HepG2 (cell line): ENCODE data around the gene RRBP1. TPM values are rescaled to one million over a fixed set of nuclear protein-coding genes. Genes with fewer than 3 reads are reported as not detected.

ENCODE experiments used
- ATAC-seq: fragments of 200-7000 bp; cut with Tn5 transposase; 3 replicates; pipeline ENCODE4 v1.9.1; 2020; ENCODE audit warnings: mild to moderate bottlenecking, moderate library complexity
- BruUV-seq: library from RNA; stranded (reverse); fragments of 400-500 nt; replicated peaks from 2 replicates; lab custom pipeline; 2021; lab: Mats Ljungman, UMichigan
- CTCF ChIA-PET: fragments of 300-600 bp; formaldehyde crosslinking; extraction: SDS; loops from one replicate; lab custom pipeline; 2021; ENCODE audit warnings: low total read pairs, inconsistent platforms, low intra/inter-chr PET ratio; lab: Yijun Ruan, JAX
- POLR2A ChIA-PET: fragments of 350-600 bp; sonication (Branson Sonifier 250); formaldehyde crosslinking; loops from one replicate; lab custom pipeline; 2020; ENCODE audit warnings: antibody characterized with exemption, inconsistent platforms; lab: Yijun Ruan, JAX
- DNase-seq: peaks from one replicate; pipeline ENCODE4 v3.0.0-alpha.2; 2015; ENCODE audit warnings: low spot score
- FAIRE-seq: peaks from 3 replicates; lab custom pipeline; 2011; peaks lifted over from hg19 to GRCh38; lab: Jason Lieb, UNC
- H2AFZ ChIP-seq: one replicate; pipeline ENCODE4 v1.6.1; 2011; ENCODE audit warnings: low read length, inconsistent platforms
- H3K27ac ChIP-seq: fragments of 300-600 bp; 3 replicates; pipeline ENCODE4 v1.8.0; 2011; ENCODE audit warnings: mixed run types, mild to moderate bottlenecking, mixed read lengths, low read length, inconsistent platforms; ENCODE audit not compliant: insufficient read depth; ENCODE audit errors: extremely low read length
- H3K27me3 ChIP-seq, 2 experiments: fragments of 200-600 bp in 1 of 2; 2 replicates in 1 of 2; 3 replicates in 1 of 2; pipeline versions ENCODE4 v1.6.0 to v1.8.0; 2011; ENCODE audit warnings: low read length in 2 of 2, mild to moderate bottlenecking in 2 of 2, moderate library complexity in 2 of 2, inconsistent platforms in 1 of 2; ENCODE audit not compliant: insufficient read depth in 2 of 2, control insufficient read depth in 1 of 2
- H3K36me3 ChIP-seq, 2 experiments: fragments of 200-600 bp in 1 of 2; replicated peaks in 1 of 2; 2 replicates in 1 of 2; 3 replicates in 1 of 2; pipeline versions ENCODE4 v1.5.1 to v1.8.0; 2011; ENCODE audit warnings: low read length in 2 of 2, inconsistent platforms in 1 of 2; ENCODE audit not compliant: insufficient read depth in 2 of 2, control insufficient read depth in 1 of 2
- H3K4me1 ChIP-seq: 2 replicates; pipeline ENCODE4 v1.5.1; 2012; ENCODE audit warnings: low read length, inconsistent platforms; ENCODE audit not compliant: insufficient read depth
- H3K4me2 ChIP-seq: 2 replicates; pipeline ENCODE4 v1.6.0; 2011; ENCODE audit warnings: low read depth, low read length, inconsistent platforms
- H3K4me3 ChIP-seq, 3 experiments: fragments of 200-600 bp in 1 of 3; sonication (generic), shearing (Covaris generic) in 1 of 3; replicated peaks in 1 of 3; 2 replicates each; pipeline ENCODE4 v1.5.1; 2011 to 2016; ENCODE audit warnings: low read length in 3 of 3, inconsistent platforms in 2 of 3, low read depth in 2 of 3, mild to moderate bottlenecking in 2 of 3, control low read depth in 1 of 3, mixed read lengths in 1 of 3; ENCODE audit not compliant: insufficient read depth in 1 of 3
- H3K79me2 ChIP-seq: one replicate; pipeline ENCODE4 v1.6.1; 2011; ENCODE audit warnings: low read length, inconsistent platforms; ENCODE audit not compliant: insufficient read depth
- H3K9ac ChIP-seq: 2 replicates; pipeline ENCODE4 v1.6.0; 2011; ENCODE audit warnings: mild to moderate bottlenecking, low read depth, low read length, inconsistent platforms; ENCODE audit not compliant: insufficient read depth
- H3K9me3 ChIP-seq: 2 replicates; pipeline ENCODE4 v1.5.1; 2012; ENCODE audit warnings: mild to moderate bottlenecking, low read length
- H4K20me1 ChIP-seq: 2 replicates; pipeline ENCODE4 v1.6.0; 2011; ENCODE audit warnings: inconsistent platforms, mild to moderate bottlenecking, low read length, moderate library complexity; ENCODE audit not compliant: insufficient read depth
- AGO2 ChIP-seq: fragments of 200-400 bp; formaldehyde crosslinking; optimal IDR thresholded peaks from 2 replicates; pipeline ENCODE3; 2017; ENCODE audit warnings: mild to moderate bottlenecking, low read depth, low read length, moderate library complexity
- MIXL1 ChIP-seq: IDR thresholded peaks from 2 replicates; pipeline ENCODE4 v1.6.1; 2016
- POLR2A ChIP-seq, 2 experiments: IDR thresholded peaks; 2 replicates each; pipeline ENCODE4 v1.6.1; 2011; ENCODE audit warnings: low read depth in 2 of 2, low read length in 2 of 2, mild to moderate bottlenecking in 1 of 2, moderate library complexity in 1 of 2; ENCODE audit not compliant: insufficient read depth in 1 of 2
- POLR2AphosphoS5 ChIP-seq: IDR thresholded peaks from 2 replicates; pipeline ENCODE4 v1.6.1; 2012; ENCODE audit warnings: low read depth, low read length
- RARA ChIP-seq: IDR thresholded peaks from 2 replicates; pipeline ENCODE4 v1.6.1; 2016; ENCODE audit warnings: missing genetic modification reagents, missing compliant biosample characterization
- RBM22 ChIP-seq: fragments of 200-400 bp; formaldehyde crosslinking; optimal IDR thresholded peaks from 2 replicates; pipeline ENCODE3; 2017; ENCODE audit warnings: mild to moderate bottlenecking, low read length, moderate library complexity
- ZBTB33 ChIP-seq: sonication (generic); formaldehyde crosslinking; IDR thresholded peaks from 2 replicates; pipeline ENCODE4 v1.4.0; 2020; ENCODE audit warnings: missing genetic modification reagents
- ZBTB38 ChIP-seq: sonication (generic); formaldehyde crosslinking; IDR thresholded peaks from 2 replicates; pipeline ENCODE4 v1.5.1; 2020; ENCODE audit warnings: mild to moderate bottlenecking, missing genetic modification reagents
- ZBTB42 ChIP-seq: sonication (generic); formaldehyde crosslinking; IDR thresholded peaks from 2 replicates; pipeline ENCODE4 v1.5.0; 2020; ENCODE audit warnings: mild to moderate bottlenecking, missing genetic modification reagents
- ZFX ChIP-seq: sonication (generic); formaldehyde crosslinking; IDR thresholded peaks from 2 replicates; pipeline ENCODE4 v1.4.0; 2020; ENCODE audit warnings: mild to moderate bottlenecking, low read depth, missing genetic modification reagents, moderate library complexity
- ZNF280D ChIP-seq: sonication (generic); formaldehyde crosslinking; IDR thresholded peaks from 2 replicates; pipeline ENCODE4 v1.5.1; 2020; ENCODE audit warnings: mild to moderate bottlenecking, missing genetic modification reagents
- ZNF687 ChIP-seq: sonication (generic); formaldehyde crosslinking; IDR thresholded peaks from 2 replicates; pipeline ENCODE4 v1.5.1; 2020; ENCODE audit warnings: mild to moderate bottlenecking, missing genetic modification reagents, moderate library complexity
- ZNF766 ChIP-seq: sonication (generic); formaldehyde crosslinking; IDR thresholded peaks from 2 replicates; pipeline ENCODE4 v1.5.0; 2020; ENCODE audit warnings: missing genetic modification reagents, borderline replicate concordance
- ZNF768 ChIP-seq: sonication (generic); formaldehyde crosslinking; IDR thresholded peaks from 2 replicates; pipeline ENCODE4 v1.4.0; 2020; ENCODE audit warnings: missing genetic modification reagents
- ZNF878 ChIP-seq: sonication (generic); formaldehyde crosslinking; IDR thresholded peaks from 2 replicates; pipeline ENCODE4 v1.8.1; 2023; ENCODE audit warnings: mild to moderate bottlenecking, missing genetic modification reagents, moderate library complexity
- ZZZ3 ChIP-seq: sonication (generic); formaldehyde crosslinking; IDR thresholded peaks from 2 replicates; pipeline ENCODE4 v1.4.0; 2020; ENCODE audit warnings: missing genetic modification reagents, mild to moderate bottlenecking, borderline replicate concordance
- WGBS: methylation state at CpG from one replicate; pipeline ENCODE4 v1.1.6; 2017; ENCODE audit warnings: low lambda C conversion rate; 5-methylcytosine and 5-hydroxymethylcytosine counted together
- in situ Hi-C: cut with HindIII; loops from 2 replicates; pipeline ENCODE4 v1.10.0; 2017; ENCODE audit warnings: low pct_unique_long_range_greater_than_20kb; ENCODE audit not compliant: extremely low pct_ligation_motif_present
- intact Hi-C: fragments of 100-400 bp; cut with micrococcal nuclease; formaldehyde crosslinking; loops from one replicate; pipeline ENCODE4 v1.10.0; 2022; ENCODE audit not compliant: unreplicated experiment
- polyA plus RNA-seq, 8 experiments: library from polyadenylated mRNA; depleted of rRNA in 3 of 8; stranded (reverse) in 7 of 8; unstranded in 1 of 8; fragments of >200 nt; fragmentation: Illumina TruSeq in 4 of 8; extraction: Trizol in 4 of 8; gene quantifications; 2 replicates each; pipeline versions ENCODE4 v1.2.1 to v1.2.3, GENCODE V29; 2011 to 2016; ENCODE audit warnings: low read depth in 4 of 8, missing spikeins in 1 of 8, mixed read lengths in 1 of 8; ENCODE audit not compliant: insufficient read depth in 1 of 8
- total RNA-seq, 5 experiments: library from RNA; depleted of rRNA; stranded (reverse); fragments of >200 nt; fragmentation: Illumina TruSeq; extraction: Trizol; gene quantifications; 2 replicates each; pipeline ENCODE4 v1.2.3, GENCODE V29; 2016; ENCODE audit warnings: low read depth in 1 of 5

Gene RRBP1
- total and polyA plus RNA-seq, 2 of the 13 experiments (the other 11 are each of a cell fraction or from before 2014, with no cell fraction given), result 150 to 222 TPM

- no peak overlapping the region for H3K9ac ChIP-seq
- ATAC-seq (peak; percentile 3), DNase-seq (no peak), FAIRE-seq (no peak)
- H3K36me3 ChIP-seq, result peaks cover 40 to 73% of the 10 kb centered on the region in 2 experiments
- H3K9me3 ChIP-seq, result no peaks in the 10 kb centered on the region
- in situ Hi-C loops (no loop called here), intact Hi-C loops (no loop called here)
- H2AFZ ChIP-seq, result no peak overlapping the region
- WGBS, result 97% methylated on average over 10 of the region's 10 CpGs
- H3K4me2 ChIP-seq, result no peak overlapping the region
- TSS peak; percentile 20 for BruUV-seq
- H3K4me3 ChIP-seq, result no peak overlapping the region
- TF ChIP-seq ZNF280D (CRISPR knock-in tag), result no peak
- peak; percentile 60; the same call in 1 of the 2 replicates for TF ChIP-seq ZNF768
- no peak for TF ChIP-seq ZNF766 (CRISPR knock-in tag)
- no peak for TF ChIP-seq MIXL1 (CRISPR knock-in tag)
- TF ChIP-seq RARA (CRISPR knock-in tag), result no peak
- no peak for TF ChIP-seq ZZZ3
- peak; percentile 90 for TF ChIP-seq ZBTB33 (CRISPR knock-in tag)
- no peak for TF ChIP-seq ZNF878 (CRISPR knock-in tag)
- TF ChIP-seq RBM22, result peak; percentile 78
- TF ChIP-seq POLR2A (IDR thresholded peaks at IDR 0.05; ENCODE audit: insufficient read depth in 1 of 2, low read depth in 2 of 2, low read length in 2 of 2), result peak in 1 of 2 experiments; percentile 19; a peak in 1 of 4 replicates
- peak; percentile 69; the same call in 1 of the 2 replicates for TF ChIP-seq ZBTB38
- no peak for TF ChIP-seq ZBTB42
- peak; percentile 85 for TF ChIP-seq AGO2
- peak; percentile 36; the same call in 1 of the 2 replicates for TF ChIP-seq ZNF687 (CRISPR knock-in tag)
- 0 out of 2 replicates have a peak, but pooled peaks have one; percentile 25 for TF ChIP-seq ZFX (CRISPR knock-in tag)
- 0 out of 2 replicates have a peak, but pooled peaks have one; percentile 25 for TF ChIP-seq POLR2AphosphoS5
- H4K20me1 ChIP-seq, result peaks cover 90% of the 10 kb centered on the region
- ChIA-PET CTCF (interaction anchor here (1.4 kb wide), 1 partner anchor 111 kb away, joined by 6 read pairs; no protein-coding TSS in a partner anchor), POLR2A (no interaction called here)
- H3K27me3 ChIP-seq, result no peaks in the 10 kb centered on the region
- H3K4me1 ChIP-seq, result peaks cover 40% of the 10 kb centered on the region
- peaks cover 99% of the 10 kb centered on the region for H3K79me2 ChIP-seq
- no peak overlapping the region for H3K27ac ChIP-seq
Measured at GRCh38 chr20:17648315-17648646, 33.8 kb downstream of the RRBP1 start.
